ENCODE data around the gene E2F4. TPM values are rescaled to one million over a fixed set of nuclear protein-coding genes. Genes with fewer than 3 reads are reported as not detected.

Gene E2F4
- total RNA-seq, 2 donors from 2014 or later: 64.6 to 75.1 TPM

GRCh38 chr16:67226295-67226803 lies 34.4 kb downstream of the E2F4 start:
- H3K4me1 Mint-ChIP-seq: peaks cover 50% of the 10 kb centered on the region
- DNase-seq (no peak), ATAC-seq (no peak)

GRCh38 chr16:67226804-67227566 lies 35.0 kb downstream of the E2F4 start, which contains the start of gene TMEM208:
Gene TMEM208 (plus strand): TSS chr16:67227130. CDS start chr16:67227219, 89 bp downstream.
- H3K36me3 Mint-ChIP-seq (ENCODE audit: low read depth): peaks cover 2% of the 10 kb centered on the region
- ATAC-seq: peak; percentile 97
- no peaks in the 10 kb centered on the region for H3K9me3 ChIP-seq (ENCODE audit: control insufficient read depth, low read length, poor library complexity, severe bottlenecking)
- DNase-seq: peak; percentile 91 to 97 (median 95)
- peak within 1 kb of the TSS; percentile 100 for H3K4me3 Mint-ChIP-seq
- no peaks in the 10 kb centered on the region for H3K27me3 Mint-ChIP-seq
- peaks cover 50% of the 10 kb centered on the region for H3K4me1 Mint-ChIP-seq
- peak within 1 kb of the TSS; percentile 99 for H3K27ac Mint-ChIP-seq

More at GRCh38 chr16:67226295-67226803, 34.4 kb downstream of the E2F4 start:
- no peaks in the 10 kb centered on the region for H3K27me3 Mint-ChIP-seq
- peak overlapping the region; percentile 100 for H3K4me3 Mint-ChIP-seq
- peak overlapping the region; percentile 99 for H3K27ac Mint-ChIP-seq
- H3K36me3 Mint-ChIP-seq (ENCODE audit: low read depth): peaks cover 2% of the 10 kb centered on the region
- H3K9me3 ChIP-seq (ENCODE audit: control insufficient read depth, low read length, poor library complexity, severe bottlenecking): no peaks in the 10 kb centered on the region

GRCh38 chr16:67227567-67227921 lies 35.6 kb downstream of the E2F4 start:
- DNase-seq (no peak), ATAC-seq (no peak)
- Mint-ChIP-seq H3K36me3 (ENCODE audit: low read depth) (peaks cover 2% of the 10 kb centered on the region), H3K4me3 (peak overlapping the region; percentile 100), H3K27me3 (no peaks in the 10 kb centered on the region), H3K4me1 (peaks cover 50% of the 10 kb centered on the region), H3K27ac (peak overlapping the region; percentile 99)
- H3K9me3 ChIP-seq (ENCODE audit: control insufficient read depth, low read length, poor library complexity, severe bottlenecking): no peaks in the 10 kb centered on the region

GRCh38 chr16:67228034-67228785 lies 36.3 kb downstream of the E2F4 start:
- H3K27me3 Mint-ChIP-seq: no peaks in the 10 kb centered on the region
- peak overlapping the region; percentile 99 for H3K27ac Mint-ChIP-seq
- H3K36me3 Mint-ChIP-seq (ENCODE audit: low read depth): peaks cover 2% of the 10 kb centered on the region
- no peaks in the 10 kb centered on the region for H3K9me3 ChIP-seq (ENCODE audit: control insufficient read depth, low read length, poor library complexity, severe bottlenecking)
- peak overlapping the region; percentile 100 for H3K4me3 Mint-ChIP-seq
- DNase-seq (no peak), ATAC-seq (no peak)
- H3K4me1 Mint-ChIP-seq: peaks cover 48% of the 10 kb centered on the region

GRCh38 chr16:67228905-67229304 lies 37.0 kb downstream of the E2F4 start:
- ATAC-seq (no peak), DNase-seq (no peak)
- no peaks in the 10 kb centered on the region for H3K9me3 ChIP-seq (ENCODE audit: control insufficient read depth, low read length, poor library complexity, severe bottlenecking)
- Mint-ChIP-seq H3K27me3 (no peaks in the 10 kb centered on the region), H3K4me1 (peaks cover 42% of the 10 kb centered on the region), H3K4me3 (peak overlapping the region; percentile 100), H3K27ac (no peak overlapping the region), H3K36me3 (ENCODE audit: low read depth) (peaks cover 2% of the 10 kb centered on the region)

- Mint-ChIP-seq H3K27ac (no peak overlapping the region), H3K4me3 (peak overlapping the region; percentile 33), H3K36me3 (ENCODE audit: low read depth) (peaks cover 2% of the 10 kb centered on the region), H3K4me1 (peaks cover 31% of the 10 kb centered on the region), H3K27me3 (no peaks in the 10 kb centered on the region)
- H3K9me3 ChIP-seq (ENCODE audit: control insufficient read depth, low read length, poor library complexity, severe bottlenecking): no peaks in the 10 kb centered on the region
- ATAC-seq (no peak), DNase-seq (no peak)
These were observed 38.2 kb downstream of the E2F4 start for GRCh38 chr16:67229906-67230808.

- H3K36me3 Mint-ChIP-seq (ENCODE audit: low read depth): peaks cover 3% of the 10 kb centered on the region
- H3K27me3 Mint-ChIP-seq: no peaks in the 10 kb centered on the region
- no peak overlapping the region for H3K27ac Mint-ChIP-seq
- DNase-seq (no peak), ATAC-seq (no peak)
- H3K4me1 Mint-ChIP-seq: peaks cover 24% of the 10 kb centered on the region
- H3K9me3 ChIP-seq (ENCODE audit: control insufficient read depth, low read length, poor library complexity, severe bottlenecking): no peaks in the 10 kb centered on the region
- H3K4me3 Mint-ChIP-seq: no peak overlapping the region
These were observed 39.1 kb downstream of the E2F4 start for GRCh38 chr16:67230809-67231660.

- Mint-ChIP-seq H3K36me3 (ENCODE audit: low read depth) (peaks cover 4% of the 10 kb centered on the region), H3K27me3 (no peaks in the 10 kb centered on the region), H3K4me3 (peak overlapping the region; percentile 21), H3K4me1 (peaks cover 17% of the 10 kb centered on the region), H3K27ac (no peak overlapping the region)
- DNase-seq: no peak
- no peaks in the 10 kb centered on the region for H3K9me3 ChIP-seq (ENCODE audit: control insufficient read depth, low read length, poor library complexity, severe bottlenecking)
- ATAC-seq: no peak
These were observed 41.6 kb downstream of the E2F4 start for GRCh38 chr16:67233596-67233995.

GRCh38 chr16:67234180-67234597 lies 42.2 kb downstream of the E2F4 start:
- Mint-ChIP-seq H3K27ac (peak overlapping the region; percentile 96), H3K4me3 (no peak overlapping the region), H3K27me3 (no peaks in the 10 kb centered on the region), H3K36me3 (ENCODE audit: low read depth) (peaks cover 4% of the 10 kb centered on the region), H3K4me1 (peaks cover 15% of the 10 kb centered on the region)
- H3K9me3 ChIP-seq (ENCODE audit: control insufficient read depth, low read length, poor library complexity, severe bottlenecking): no peaks in the 10 kb centered on the region
- ATAC-seq: no peak
- DNase-seq: no peak

GRCh38 chr16:67235816-67236562 lies 44.0 kb downstream of the E2F4 start:
- peak; percentile 85 for ATAC-seq
- Mint-ChIP-seq H3K4me3 (peak overlapping the region; percentile 95), H3K36me3 (ENCODE audit: low read depth) (peaks cover 4% of the 10 kb centered on the region)

GRCh38 chr16:67236563-67237395 lies 44.8 kb downstream of the E2F4 start:
- peaks cover 4% of the 10 kb centered on the region for H3K36me3 Mint-ChIP-seq (ENCODE audit: low read depth)
- DNase-seq: peak; percentile 71 to 83 (median 80)
- no peaks in the 10 kb centered on the region for H3K27me3 Mint-ChIP-seq
- H3K4me1 Mint-ChIP-seq: peaks cover 19% of the 10 kb centered on the region
- H3K27ac Mint-ChIP-seq: peak overlapping the region; percentile 96
- peak overlapping the region; percentile 95 for H3K4me3 Mint-ChIP-seq
- peak; percentile 92 for ATAC-seq
- no peaks in the 10 kb centered on the region for H3K9me3 ChIP-seq (ENCODE audit: control insufficient read depth, low read length, poor library complexity, severe bottlenecking)

More at GRCh38 chr16:67235816-67236562, 44.0 kb downstream of the E2F4 start:
- Mint-ChIP-seq H3K27ac (peak overlapping the region; percentile 96), H3K27me3 (no peaks in the 10 kb centered on the region), H3K4me1 (peaks cover 14% of the 10 kb centered on the region)
- no peaks in the 10 kb centered on the region for H3K9me3 ChIP-seq (ENCODE audit: control insufficient read depth, low read length, poor library complexity, severe bottlenecking)
- peak; percentile 30 to 62 (median 45) for DNase-seq
